Measurements from ENCODE around the gene POC1A.
"Not testable (repeated sequence)": the region's sequence is repeated elsewhere in the genome, so short reads cannot be mapped to it uniquely, and the experiment has no call there.

Gene POC1A

GRCh38 chr3:52054661-52055511 lies 99.3 kb downstream of the POC1A start:
- in situ Hi-C loops (cut with MboI; ENCODE audit: low sequenced_read_pairs) = no loop called here

- in situ Hi-C loops (cut with MboI; ENCODE audit: low sequenced_read_pairs) = no loop called here
These were observed 100.6 kb downstream of the POC1A start for GRCh38 chr3:52053307-52054304.

GRCh38 chr3:52052831-52053306 lies 101.4 kb downstream of the POC1A start:
- in situ Hi-C loops (cut with MboI; ENCODE audit: low sequenced_read_pairs) = no loop called here

GRCh38 chr3:52051444-52051843 lies 102.8 kb downstream of the POC1A start:
- in situ Hi-C loops (cut with MboI; ENCODE audit: low sequenced_read_pairs) = no loop called here

GRCh38 chr3:52050571-52050970 lies 103.7 kb downstream of the POC1A start:
- in situ Hi-C loops (cut with MboI; ENCODE audit: low sequenced_read_pairs) = no loop called here

DNA sequence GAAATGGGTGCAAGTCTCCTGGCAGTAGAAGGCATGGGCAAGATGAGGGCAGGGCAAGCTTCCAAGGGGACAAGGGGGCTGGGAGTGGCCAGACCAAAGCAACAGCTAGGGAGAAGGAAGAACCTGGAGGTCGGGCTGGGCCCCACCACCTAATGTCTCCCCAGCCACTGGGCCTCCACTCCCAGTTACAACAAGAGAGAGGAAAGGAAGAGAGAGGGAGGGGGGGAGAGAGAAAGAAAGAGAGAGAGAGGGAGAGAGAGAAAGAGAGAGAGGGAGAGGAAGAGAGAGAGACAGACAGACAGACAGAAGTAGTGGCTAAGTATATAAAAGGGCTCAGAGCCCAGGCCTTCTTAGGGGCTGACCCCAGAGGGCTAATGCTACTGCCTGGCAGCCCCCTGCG lies 104.7 kb downstream of the POC1A start:
- in situ Hi-C loops (cut with MboI; ENCODE audit: low sequenced_read_pairs) = no loop called here

DNA sequence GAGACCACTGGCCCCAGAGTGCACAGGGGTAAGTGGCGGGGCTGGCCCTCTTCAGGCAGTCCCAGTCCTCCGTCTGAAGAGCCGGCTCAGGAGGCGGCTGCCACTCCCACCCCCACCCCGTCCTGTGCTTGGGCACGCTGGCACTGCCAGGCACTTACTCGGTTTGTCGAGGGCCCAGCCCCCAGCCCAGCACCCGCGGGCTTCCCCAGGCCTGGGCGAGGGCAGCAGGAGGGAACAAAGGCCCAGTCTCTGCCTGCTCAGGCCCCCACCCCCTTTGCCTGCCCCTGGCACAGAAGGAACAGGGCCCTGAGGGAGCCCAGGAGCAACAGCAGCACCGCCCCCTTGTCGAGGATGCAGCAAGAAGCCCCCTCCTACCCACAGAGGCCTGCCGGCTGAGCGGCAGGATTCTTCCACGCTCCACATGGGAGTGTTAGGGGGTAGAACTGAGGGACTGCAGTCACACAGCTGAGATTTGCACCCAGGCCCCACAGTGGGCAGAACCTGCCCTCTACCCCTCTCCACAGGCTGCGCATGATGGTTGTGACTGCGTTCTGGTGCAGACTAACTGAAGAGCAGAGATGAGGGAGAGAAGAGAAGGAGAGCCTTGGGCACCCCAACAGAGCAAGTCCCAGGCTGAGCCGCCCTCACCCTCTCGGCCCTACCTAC lies 106.8 kb downstream of the POC1A start:
- in situ Hi-C loops (cut with MboI; ENCODE audit: low sequenced_read_pairs) = no loop called here

- in situ Hi-C loops (cut with MboI; ENCODE audit: low sequenced_read_pairs) = no loop called here
These were observed 107.4 kb downstream of the POC1A start for GRCh38 chr3:52046902-52047239.

DNA sequence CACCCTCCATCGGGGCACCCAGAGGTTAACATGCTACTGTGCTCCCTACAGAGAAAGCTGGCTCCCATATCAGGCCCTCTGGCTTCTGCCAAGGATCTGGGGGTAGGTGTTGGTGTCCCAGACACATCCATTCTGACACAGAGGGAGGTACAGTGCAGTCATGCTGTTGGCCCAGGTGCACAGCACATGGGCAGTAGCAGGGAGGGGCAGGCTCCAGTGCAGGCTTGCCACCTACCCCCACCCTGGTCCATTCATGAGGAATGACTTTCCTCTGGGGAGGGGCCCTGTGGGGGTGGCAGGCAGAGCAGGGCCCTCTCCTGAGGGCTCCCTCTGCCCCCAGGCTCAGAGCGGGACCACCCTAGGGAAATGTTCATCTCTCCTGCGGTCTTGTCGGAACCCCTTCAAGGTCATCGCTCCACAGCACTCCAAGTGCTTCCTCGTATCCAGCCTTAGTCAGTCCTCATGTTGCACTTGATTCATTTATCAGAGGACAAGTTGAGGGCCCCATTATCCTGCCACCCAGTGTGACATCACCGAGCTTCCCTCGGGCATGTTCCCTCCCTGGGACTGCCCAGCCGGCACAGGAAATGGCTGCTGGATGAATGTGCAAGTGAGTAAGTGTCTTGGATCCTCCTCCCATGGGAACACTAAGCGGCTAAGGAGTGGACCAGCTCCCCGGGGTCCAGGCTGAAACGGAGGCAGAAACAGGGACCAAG lies 107.9 kb downstream of the POC1A start:
- in situ Hi-C loops (cut with MboI; ENCODE audit: low sequenced_read_pairs) = no loop called here

DNA sequence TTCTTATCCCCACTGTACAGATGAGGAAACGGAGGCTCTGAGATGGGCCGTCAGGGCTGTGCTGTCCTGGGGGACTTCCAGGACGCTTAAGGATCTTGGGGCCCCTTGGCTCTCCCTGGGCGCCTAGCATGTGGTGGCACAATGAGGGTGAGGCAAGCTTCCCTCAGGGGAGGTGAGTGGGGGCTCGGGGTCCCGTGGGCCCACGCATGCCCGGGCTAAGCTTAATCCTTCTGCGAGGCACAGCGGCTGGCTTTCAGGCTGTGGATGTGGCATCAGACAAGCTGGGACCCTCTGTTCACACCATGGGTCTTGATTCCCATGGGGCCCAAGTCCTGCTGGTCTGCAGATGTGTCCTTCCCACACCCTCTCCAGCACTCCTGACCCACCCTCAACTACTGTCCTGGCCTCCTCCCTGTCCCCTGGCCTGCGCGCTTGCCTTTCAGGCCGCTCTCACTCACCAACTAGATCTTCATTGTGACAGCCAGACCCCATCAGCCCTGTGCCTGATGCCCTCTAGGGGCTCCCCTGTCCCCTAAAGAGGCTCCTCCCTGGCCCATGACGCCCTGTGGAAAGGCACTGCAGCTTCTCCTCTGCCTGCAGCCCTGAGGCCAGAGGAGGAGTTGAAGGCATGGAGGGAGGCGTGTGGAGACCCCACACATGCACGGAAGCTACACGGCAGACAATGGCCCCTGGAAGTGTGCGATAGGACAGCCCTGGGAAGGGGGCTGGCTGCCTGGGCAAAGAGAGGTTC lies 109.2 kb downstream of the POC1A start:
- in situ Hi-C loops (cut with MboI; ENCODE audit: low sequenced_read_pairs) = no loop called here

GRCh38 chr3:52043750-52044149 lies 110.5 kb downstream of the POC1A start:
- in situ Hi-C loops (cut with MboI; ENCODE audit: low sequenced_read_pairs) = no loop called here

DNA sequence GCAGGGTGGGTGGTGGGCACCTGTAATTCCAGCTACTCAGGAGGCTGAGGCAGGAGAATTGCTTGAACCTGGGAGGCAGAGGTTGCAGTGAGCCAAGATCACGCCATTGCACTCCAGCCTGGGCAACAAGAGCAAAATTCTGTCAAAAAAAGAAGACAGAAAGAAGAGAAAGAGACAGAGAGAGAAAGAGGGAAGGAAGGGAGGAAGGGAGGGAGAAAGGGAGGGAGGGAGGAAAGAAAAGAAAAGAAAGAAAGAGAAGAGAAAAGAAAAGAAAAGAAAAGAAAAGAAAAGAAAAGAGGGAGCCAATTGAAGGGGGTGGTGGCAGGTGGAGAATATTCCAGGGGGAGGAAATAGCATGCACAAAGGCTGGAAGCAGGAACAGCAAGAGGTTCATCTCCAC lies 111.2 kb downstream of the POC1A start:
- in situ Hi-C loops (cut with MboI; ENCODE audit: low sequenced_read_pairs) = not testable (repeated sequence)

DNA sequence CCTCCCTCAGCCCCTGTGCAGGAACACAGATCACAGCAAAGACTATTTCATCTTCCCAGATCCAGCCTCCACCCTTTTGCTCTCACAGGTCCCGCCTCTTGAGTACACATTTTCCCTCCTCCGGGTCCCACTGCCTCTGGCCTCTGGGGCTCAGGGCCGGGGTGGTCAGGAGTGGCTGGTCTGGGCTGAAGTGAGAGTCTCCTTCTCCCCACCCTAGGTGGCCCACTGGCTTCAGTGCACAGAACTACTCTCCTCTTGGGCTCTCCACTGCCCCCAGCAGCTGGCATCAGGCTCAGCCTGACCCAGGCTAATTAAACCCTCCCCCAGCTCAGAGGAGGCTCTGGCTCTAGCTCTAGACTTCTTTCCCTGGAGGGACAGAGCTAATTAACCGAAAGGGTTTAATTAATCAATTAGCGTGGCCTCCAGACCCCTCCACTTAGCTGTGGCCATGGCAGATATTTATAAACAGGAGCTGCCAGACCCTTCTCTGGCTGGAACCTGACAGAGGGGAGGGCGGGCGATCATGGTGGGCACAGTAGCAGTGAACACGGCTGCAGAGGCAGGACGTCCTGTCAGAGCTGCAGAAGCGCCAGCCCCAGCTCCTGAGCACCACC lies 113.0 kb downstream of the POC1A start:
- in situ Hi-C loops (cut with MboI; ENCODE audit: low sequenced_read_pairs) = no loop called here

DNA sequence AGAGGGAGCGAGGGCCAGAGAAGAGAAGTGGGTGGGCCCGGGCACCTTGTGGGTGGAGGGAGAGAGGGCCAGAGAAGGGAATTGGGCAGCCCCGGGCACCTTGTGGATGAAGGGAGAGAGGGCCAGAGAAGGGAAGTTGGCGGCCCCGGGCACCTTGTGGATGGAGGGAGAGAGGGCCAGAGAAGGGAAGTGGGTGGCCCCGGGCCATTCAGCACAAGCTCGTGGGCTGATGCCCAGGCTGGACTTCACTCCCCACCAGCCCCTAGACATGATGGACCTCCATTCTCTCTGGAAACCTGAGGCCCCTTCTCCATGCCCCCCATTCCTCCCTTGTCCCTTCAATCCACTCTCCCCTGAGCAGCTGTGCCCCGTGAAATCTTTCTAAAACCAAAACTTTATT lies 113.6 kb downstream of the POC1A start:
- in situ Hi-C loops (cut with MboI; ENCODE audit: low sequenced_read_pairs) = no loop called here

- in situ Hi-C loops (cut with MboI; ENCODE audit: low sequenced_read_pairs) = no loop called here
These were observed 114.4 kb downstream of the POC1A start for GRCh38 chr3:52039846-52040245.

- in situ Hi-C loops (cut with MboI; ENCODE audit: low sequenced_read_pairs) = no loop called here
These were observed 114.8 kb downstream of the POC1A start for GRCh38 chr3:52039426-52039825.

- in situ Hi-C loops (cut with MboI; ENCODE audit: low sequenced_read_pairs) = no loop called here
These were observed 116.0 kb downstream of the POC1A start for GRCh38 chr3:52038227-52038626.

DNA sequence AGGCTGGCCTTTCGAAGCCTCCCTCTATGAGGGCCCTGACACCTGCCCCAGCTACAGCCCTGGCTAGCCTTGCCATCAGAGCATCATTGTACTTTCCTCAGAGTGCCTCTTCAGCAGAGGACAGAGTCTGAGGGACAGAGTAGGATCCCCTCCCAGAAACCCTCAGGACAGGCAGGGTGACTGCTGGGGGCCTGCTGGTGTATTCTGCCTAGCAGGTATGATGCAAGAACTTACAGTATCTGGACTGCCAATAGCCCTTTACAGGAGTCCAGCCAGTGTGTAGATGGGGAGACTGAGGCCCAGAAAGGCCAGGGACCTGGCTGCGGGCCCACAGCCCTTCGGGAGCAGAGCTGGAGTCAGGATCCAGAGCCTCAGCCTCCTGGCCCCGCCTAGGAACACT lies 116.9 kb downstream of the POC1A start:
- in situ Hi-C loops (cut with MboI; ENCODE audit: low sequenced_read_pairs) = no loop called here

- in situ Hi-C loops (cut with MboI; ENCODE audit: low sequenced_read_pairs) = no loop called here
These were observed 117.4 kb downstream of the POC1A start for GRCh38 chr3:52036829-52037228.

Measured in HL-60/S4 (cell line).